Right lobe of liver (tissue), 4 donors: ENCODE measurements around the gene LETM1.

ENCODE experiments used
- CTCF ChIP-seq, 4 donors: fragments of 200-600 bp in 3 of 4; fragments of 450-650 bp in 1 of 4; IDR thresholded peaks; one replicate each; pipeline versions ENCODE4 v1.5.1 to v1.8.0; 2016 to 2022; ENCODE audit warnings: antibody characterized with exemption in 4 of 4, mild to moderate bottlenecking in 2 of 4
- POLR2A ChIP-seq: fragments of 450-650 bp; IDR thresholded peaks from one replicate; pipeline ENCODE4 v1.6.1; 2017; ENCODE audit warnings: antibody characterized with exemption, mild to moderate bottlenecking
- donor health status: DM: no; HTN: no; CAD: no.
- donor health status: DM: no; HTN: no; CAD: no.
- donor health status: DM: no; HTN: yes; CAD: no.

- no peak for TF ChIP-seq CTCF (IDR thresholded peaks at IDR 0.05)
- TF ChIP-seq POLR2A: no peak
Measured at GRCh38 chr4:1815096-1815996, 40.6 kb downstream of the LETM1 start.
